GM10847 (cell line): Measurements from ENCODE around the gene ZNF343.

Experiments
- POLR2A ChIP-seq: IDR thresholded peaks from 2 replicates; pipeline ENCODE4 v1.6.1; 2011; ENCODE audit not compliant: insufficient read length; ENCODE audit errors: extremely low read depth

Gene ZNF343

DNA sequence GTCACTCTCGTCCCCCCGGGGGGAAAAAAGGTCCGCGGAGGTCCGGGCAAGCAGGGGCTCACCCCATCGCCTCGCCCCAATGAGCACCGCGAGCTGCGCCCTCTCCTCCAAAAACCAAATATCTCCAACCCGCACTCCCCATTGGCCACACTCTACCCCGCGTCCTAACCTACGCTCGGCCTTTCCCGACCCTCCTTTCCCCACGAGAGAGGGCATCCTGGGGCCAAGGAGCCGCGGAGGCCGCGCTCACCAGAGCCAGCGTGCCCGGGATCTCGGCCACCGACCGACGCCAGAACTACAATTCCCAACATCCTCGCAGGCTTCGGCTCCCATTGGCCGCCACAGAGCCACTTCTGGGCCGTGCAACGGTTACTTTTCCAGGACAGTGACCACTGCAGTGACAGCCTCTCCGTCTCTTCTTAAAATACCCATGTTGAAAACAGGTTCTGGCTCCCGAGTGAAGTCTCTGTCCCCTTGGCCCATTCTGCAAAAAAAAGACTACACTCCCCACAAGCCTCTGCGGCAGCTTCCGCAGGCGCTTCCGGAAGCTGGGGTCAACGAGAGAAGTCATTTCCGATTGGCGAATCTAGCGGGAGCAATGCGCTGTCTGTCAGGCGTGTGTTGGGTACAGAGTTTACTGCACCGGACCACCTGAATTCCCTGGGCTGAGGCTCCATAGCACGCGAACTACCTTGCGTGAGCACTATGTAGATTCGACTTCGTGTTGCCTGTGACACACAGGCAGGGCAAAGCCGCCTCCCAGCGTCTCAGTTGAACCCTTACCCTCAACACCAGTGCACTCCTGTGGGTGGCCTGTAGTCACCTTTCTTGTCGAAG is at the start of gene ZNF343:
TSS of gene ZNF343 (minus strand) at position 285 of the 837 bp plus-strand sequence. CDS start 15,020 bp downstream, outside the sequence.
- peak; percentile 51 for TF ChIP-seq POLR2A

DNA sequence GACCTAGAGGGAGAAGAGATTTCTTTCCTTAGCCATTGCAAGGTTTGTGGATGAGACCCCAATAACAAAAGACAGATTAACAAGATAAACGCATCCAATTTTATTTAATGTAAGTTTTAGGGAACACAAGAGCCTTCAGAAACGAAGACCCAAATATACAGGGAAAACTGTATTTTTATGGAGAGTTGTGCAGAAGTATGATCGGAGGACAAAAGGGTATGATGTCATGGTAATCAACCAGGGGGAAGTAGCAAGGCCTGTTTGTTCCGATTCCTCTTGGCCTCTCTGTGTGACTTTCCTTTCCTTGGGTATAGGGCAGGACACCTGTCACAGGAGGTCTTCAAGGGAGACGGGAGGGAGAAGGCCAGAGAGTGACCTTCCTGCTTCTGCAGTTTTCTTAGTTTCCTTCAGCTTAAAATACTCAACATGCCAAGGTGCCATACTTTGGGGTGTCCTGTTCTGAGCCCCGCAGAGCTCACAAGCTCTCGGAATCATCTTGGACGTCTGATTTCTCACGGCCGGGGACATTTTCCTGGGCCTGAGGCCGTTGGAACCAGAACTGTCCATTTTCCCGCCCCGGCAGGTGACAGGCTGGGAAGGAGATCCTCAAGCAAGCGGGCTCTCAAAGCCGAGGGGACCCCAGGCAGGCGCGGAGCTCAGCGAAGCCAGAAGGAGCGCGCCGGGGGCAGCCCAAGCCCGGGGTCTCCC is 49.3 kb upstream of the ZNF343 start:
- no peak for TF ChIP-seq POLR2A

DNA sequence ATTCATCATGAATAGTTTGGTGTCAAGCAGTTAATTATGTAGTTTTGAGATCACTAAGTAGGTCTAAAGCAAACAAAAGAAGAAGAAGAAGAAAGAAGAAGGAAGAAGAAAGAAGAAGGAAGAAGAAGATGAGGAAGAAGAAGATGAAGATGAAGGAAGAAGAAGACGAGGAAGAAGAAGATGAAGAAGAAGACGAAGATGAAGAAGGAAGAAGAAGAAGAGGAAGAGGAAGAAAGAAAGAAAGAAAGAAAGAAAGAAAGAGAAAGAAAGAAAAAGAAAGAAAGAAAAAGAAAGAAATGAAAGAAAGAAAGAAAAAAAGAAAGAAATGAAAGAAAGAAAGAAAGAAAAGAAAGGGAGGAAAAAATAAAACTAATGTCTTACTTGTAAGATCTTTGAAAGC is 36.9 kb upstream of the ZNF343 start:
- TF ChIP-seq POLR2A: no peak

DNA sequence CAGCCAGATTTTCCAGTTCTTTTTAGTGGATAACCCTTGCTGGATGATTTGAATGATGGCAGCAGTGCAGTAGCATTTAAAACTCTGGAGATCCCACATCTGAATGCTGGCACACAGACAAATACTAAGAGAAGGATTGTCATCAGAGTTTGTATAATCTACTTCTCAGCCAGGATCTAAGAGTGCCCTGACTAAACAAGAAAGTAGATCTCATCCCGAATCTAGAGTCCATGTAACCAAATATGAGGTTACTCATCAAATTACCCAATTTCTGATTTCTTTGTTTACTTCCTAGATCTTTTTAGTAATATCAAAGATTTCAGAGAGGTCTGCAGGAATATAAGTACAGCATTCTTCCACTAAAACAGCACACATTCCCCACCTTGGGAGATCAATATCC is 35.5 kb upstream of the ZNF343 start:
- TF ChIP-seq POLR2A: no peak

DNA sequence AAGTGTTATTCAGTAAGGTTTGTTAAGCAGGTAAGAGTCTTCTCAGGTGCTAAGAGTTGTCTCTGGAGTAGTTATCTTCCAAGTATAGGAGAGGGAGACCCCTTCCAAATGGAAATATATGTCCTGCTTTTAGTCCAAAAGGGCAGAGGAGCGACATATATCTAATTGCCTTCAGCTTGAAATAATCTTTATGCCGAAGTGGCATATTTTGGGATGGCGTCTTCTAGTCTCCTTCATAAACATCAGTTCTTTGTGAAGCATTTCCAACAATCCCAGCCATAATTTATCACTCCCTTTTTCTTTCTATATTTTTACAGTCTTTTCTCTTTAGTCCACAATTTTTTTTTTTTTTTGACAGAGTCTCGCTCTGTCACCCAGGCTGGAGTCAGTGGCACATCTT is 33.6 kb upstream of the ZNF343 start:
- no peak for TF ChIP-seq POLR2A

DNA sequence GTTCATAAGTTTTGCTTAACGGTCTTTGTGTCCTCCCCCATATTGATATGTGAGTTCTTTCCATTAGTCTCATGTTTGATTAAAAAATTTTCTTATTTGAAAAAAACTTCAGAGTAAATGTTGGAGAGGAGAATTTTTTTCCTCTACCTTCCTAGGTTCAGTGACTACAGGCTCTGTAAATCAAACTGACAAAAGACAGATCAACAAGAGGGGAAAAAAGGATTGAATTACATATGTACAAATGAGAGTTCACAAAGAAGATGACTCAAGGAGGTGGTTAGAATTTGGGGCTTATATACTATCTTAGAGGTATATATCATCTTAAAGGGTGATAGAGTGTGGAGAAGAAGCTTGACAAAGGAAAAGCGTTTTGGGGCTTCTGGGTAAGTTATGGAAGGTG is 33.2 kb upstream of the ZNF343 start:
- no peak for TF ChIP-seq POLR2A

DNA sequence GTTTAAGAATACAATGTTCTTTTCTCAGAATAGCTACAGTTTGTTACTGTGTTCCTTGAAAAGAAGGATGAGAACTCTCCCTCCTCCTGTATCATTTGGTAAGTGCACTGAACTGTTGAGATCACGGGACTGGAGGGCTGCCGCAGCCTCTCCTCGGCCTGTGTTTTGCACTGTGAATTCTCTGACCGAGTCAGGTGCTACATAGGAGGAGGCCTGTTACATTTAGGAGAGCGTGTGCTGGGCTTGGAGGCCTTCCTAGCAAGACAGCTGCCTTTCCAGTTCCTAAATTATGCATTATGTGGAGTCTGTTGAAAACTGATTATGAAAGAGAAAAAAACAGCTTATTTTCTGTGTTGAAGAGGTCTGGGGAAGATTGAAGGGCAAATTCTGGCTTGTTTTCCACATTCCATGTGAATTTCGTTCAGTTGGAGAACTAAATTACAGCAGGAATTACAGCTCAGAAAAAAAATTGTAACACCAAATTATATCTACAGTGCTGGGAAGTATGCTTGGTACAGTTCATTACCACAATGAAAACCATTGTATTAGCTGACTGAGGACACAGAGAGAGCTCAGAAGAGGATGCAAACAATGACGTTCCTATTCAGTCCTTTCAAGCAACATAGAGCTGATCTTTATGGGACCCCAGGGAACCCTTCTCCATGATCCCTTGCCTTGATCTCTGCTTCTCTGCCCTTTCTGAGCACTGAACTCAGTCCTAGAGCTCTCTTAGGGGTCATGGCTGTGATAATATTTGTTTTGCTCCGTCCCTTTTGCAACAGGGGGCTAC is 30.4 kb upstream of the ZNF343 start:
- TF ChIP-seq POLR2A: no peak

DNA sequence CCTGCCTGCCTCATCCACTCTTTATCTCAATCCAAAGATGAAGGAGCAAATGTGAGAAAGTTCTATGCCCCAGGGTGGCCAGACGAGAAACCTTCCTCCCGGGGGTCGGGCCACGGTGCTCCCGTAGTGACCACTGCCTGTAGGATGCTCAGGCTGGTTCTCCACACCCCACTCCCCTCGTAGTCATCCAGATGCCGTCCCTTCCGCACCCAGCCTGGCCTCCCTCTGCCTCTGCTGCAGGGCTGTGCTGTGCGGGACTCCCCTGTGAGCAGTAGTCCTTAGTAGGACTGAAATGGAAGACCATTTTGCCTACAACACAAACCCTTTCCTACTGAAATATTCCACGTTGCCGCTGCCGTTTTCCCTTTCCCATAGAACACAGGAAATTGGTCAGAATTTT is 29.6 kb upstream of the ZNF343 start:
- TF ChIP-seq POLR2A: no peak

DNA sequence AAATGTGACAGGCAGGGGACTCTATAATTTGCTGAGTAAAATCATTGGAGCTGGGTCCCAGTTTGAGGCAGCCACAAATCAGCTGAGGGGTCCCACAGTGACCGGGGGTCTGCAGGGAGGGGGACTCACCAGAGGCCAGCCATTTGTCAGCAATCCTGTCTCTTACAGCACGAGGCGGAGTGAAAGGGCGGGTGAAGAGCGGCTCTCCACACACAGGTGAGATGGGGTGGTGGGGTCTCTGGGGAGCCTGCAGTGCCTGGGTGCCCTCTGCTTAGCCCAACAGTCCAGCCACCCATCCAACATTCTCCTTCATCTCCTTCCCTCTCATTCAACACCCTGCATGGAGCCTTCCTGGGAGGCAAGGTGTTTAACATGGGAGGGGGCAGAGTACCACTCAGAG is 28.4 kb upstream of the ZNF343 start:
- TF ChIP-seq POLR2A: no peak

DNA sequence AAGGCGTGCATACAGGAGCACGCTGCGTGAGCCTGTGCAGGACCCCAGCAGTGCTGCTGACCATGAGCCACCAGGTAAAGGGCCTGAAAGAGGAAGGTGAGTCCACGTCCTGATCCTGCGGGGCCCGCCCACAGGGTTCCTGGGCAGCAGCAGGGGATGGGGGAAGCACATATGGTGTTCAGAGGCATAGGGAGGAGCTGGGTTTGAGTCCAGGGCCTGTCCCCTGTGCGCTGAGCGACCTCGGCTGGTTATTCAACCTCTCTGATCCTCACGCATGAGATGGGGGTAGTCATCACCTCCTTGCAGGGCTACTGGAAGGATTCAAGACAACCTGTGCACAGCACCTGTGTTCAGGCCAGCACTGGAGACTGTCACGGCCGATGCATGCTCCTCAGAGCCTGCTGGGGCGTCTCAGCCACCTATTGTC is 27.9 kb upstream of the ZNF343 start, which contains the start of gene TMC2:
TSS of gene TMC2 (plus strand) at position 14 of the 427 bp plus-strand sequence. CDS start at position 63, 49 bp downstream.
- TF ChIP-seq POLR2A: no peak

DNA sequence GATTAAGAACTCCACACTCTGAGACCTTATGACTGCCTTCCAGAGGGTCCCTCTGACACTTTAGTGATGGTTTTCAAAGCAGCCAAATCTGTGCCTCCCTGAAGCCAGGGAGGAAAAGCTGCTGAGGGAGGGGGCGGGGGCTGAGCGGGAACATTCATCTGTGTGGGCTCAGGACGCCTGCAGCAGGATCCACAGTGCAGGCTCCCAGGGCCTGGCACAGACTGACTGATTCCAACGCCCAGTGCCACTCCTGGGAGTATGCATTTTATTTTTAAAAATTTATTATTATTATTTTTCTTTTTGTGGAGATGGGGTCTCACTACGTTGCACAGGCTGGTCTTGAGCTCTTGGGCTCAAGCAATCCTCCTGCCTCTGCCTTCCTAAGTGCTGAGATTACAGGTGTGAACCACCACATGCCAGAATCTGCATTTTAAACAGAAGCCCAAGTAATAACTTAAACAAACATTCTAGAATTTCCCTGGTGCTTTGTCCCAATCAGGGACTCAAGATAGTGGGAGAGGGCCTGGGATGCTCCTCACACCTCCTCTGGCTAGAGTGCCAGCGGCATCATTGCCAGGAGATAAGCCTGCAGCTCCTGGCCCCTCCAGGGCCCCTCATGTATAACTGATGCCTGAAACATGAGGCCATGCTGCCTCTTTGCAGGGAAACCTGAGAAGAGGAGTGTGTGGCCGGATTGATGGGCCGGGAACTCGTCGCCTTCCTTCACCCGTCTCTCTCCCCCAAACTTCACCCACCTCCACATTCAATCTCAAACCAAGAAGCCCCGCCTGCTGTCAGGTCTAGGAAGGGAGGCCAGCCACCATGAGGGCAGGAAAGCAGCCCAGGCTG is 27.2 kb upstream of the ZNF343 start:
- no peak for TF ChIP-seq POLR2A

DNA sequence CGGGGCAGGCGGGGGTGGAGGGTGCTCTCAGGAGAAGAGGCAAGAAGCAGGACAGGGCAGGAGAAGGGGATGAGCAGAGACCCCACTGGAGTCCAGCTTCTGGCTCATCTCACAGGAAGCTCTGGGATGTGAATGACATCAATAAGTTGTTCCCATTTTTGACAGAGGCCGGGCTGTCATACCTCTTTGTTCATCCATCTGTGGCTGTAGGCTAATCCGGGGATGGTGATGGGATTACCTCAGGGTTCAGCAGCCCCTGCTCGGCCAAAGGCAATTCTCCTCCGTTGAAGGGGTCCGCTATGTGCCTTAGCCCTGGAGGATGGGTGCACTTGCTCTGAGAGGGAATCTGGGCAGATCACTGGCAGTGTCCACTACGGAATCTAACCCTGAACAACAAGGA is 24.4 kb upstream of the ZNF343 start:
- TF ChIP-seq POLR2A: no peak

DNA sequence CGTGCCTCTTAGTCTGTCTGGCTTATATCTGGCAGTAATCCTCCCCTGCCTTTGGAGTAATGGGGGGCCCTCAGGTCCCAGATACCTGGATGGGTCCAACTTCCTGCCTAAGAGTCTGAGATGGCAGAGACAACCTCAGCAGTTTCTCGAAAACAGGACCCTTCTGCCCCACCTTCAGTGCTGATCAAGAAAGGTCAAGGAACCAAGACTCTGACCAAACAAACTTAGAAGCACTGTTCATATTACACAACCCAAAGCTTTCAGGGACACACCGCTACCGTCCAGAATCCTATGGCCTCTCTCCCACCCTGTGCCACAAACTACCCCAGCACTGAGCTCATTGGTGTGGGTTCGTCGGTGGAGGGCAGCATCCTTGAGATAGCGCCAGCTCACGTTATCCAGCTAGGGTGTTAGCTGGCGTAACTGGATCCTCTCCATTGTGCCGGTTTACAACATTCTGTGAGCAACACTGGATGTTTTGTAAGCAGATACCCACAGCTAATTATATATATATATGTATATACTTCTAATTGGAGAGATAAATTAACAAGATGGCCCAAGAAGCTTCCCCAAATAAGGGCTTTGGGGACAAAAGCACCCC is 20.1 kb upstream of the ZNF343 start:
- TF ChIP-seq POLR2A: no peak

DNA sequence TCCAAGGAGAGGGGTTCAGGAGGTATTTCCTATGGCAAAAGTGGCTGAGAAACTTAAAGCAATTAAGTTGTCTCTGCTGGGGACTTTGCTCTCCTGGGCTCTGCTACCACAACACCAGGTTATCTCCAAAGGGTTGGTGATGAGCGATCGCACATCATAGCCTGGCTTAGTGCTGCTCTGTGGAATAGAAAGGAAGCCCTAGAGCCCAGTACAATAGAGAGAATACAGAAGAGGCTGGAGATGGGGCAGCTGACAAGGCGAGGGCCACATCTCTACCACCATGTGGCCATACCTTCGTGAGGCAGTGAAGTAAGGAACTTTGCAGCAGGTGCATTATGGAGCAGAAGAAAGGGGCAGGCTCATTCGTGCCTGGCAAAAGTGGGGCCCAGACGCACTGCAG is 19.0 kb upstream of the ZNF343 start:
- TF ChIP-seq POLR2A: no peak
